Activated CD8-positive, alpha-beta memory T cell treated with anti-CD3 and anti-CD28 coated beads, Interleukin-2, amount 50 U/mL, for 24 hours (primary cell): ENCODE results near the gene BHMT2.

Experiments
- DNase-seq: peaks from one replicate; pipeline ENCODE4 v3.0.0-alpha.2; 2020; ENCODE audit errors: extremely low read depth

The BHMT2 gene

DNA sequence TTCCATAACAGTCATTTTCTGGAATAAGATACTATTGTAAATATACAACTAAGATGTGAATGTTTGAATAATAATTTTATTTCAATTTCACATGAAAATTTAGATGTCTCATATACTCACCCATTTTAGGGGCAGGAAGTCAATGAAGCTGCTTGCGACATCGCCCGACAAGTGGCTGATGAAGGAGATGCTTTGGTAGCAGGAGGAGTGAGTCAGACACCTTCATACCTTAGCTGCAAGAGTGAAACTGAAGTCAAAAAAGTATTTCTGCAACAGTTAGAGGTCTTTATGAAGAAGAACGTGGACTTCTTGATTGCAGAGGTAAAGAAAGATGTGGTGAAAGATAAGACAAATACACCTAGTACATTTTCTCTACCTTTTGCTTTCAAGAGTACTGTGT, 50.7 kb downstream of the BHMT2 start:
- DNase-seq = no peak

DNA sequence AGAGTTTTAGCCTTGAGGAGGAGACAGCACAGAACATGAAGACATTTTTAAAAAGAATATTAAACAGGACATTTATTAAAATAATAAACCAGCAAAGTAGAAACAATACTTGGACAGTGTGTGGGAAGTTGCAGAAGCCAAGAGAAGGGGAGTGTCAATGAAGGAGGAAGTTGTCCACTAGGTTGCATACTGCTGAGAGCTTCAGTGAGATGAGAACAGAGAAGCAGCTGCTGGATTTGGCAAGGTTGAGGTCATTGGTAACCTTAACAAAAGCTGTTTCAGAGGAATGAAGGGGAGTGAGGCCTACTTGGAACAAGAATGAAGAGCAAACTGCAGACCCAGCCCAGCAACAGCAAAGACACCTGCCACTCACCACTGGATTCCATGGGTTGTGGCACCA, 53.4 kb downstream of the BHMT2 start:
- no peak for DNase-seq

DNA sequence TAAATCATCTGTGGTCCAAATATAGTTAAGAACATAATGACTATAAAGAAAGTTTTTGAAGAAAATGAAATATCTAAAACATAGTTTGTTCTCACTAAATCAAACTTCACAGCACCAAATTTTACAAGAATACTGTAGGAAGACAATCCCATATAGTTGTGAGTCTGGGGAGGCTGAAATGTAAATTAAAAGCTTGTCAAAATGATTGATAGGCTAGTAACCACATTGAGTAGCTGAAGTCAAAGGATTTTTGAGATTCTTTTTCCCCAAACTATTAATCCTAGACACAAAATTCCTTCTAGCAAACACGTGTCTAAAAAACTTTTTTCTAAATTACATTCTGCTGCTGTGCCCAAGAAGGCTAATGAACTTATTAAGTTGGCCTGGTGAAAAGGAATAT, 55.0 kb downstream of the BHMT2 start:
- DNase-seq = no peak

DNA sequence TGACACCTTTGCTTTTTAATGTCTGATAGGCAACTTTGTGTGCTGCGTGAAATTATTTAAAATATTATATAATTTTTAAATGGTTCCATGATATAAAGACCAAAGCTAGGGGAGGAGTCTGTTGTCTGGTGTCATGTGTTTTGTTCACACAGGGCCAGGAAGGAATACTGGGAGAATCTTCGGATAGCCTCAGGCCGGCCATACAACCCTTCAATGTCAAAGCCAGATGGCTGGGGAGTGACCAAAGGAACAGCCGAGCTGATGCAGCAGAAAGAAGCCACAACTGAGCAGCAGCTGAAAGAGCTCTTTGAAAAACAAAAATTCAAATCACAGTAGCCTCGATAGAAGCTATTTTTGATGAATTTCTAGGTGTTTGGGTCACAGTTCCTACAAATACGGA, 61.2 kb downstream of the BHMT2 start:
- DNase-seq = no peak

DNA sequence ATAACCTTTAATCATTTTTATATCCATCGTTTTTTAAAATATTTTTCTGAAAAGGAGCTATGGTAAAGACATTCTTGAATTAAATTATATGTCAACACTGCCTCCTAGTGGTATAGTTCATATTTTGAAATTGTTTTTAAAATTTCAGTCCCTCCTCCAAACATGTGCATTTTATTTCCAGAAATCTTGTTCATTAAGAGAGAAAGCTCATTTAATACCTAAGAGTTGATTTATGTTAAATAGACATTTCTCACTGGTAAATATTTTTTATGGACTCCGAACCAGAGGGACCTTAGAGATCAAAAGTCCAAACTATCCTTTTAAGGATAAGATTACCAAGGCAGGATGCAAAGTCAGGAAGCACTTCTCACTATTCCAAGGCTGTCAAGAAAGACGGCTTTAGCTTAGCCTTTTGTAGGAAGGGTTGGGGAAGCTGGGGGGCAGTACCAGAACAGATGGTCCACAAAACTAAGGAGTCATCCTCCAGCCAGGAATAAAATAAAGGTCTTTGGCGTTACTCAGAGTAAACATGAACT, 63.6 kb downstream of the BHMT2 start:
- no peak for DNase-seq

DNA sequence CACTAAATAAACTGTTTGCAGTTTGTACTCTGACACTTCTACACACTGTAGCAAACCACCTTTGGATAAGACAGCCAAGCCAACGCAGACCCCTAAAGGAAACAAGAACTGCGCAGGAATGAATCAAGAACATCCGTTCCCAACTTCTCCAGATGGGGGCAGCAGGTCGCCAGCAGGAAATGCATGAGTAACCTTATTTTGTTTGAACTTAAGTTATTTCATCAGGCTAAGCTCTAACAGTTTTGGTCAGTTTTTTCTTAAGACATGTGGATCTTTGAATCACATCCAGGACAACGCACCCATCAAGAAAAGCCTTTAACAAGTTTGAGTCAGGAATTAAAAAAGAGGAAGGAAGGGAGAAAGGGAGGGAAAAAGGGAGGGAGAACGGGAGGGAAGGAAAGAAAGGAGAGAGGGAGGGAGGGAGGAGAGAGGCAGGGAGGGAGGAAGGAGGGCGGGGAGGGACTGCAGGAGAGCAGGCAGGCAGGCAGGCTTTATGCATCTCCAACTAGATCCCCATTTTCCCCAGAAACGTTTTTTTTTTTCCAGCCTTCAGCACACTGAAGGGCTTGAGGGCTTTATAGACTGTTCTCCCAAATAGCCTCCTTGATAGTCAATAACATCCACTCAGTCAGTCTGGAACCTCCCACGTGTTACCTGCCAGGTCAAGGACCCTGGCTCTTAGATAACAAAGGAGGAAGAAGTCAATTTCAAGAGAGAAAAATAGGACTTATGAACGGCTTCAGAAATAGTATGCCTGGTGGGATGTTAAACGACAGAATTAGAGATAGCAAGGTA, 64.3 kb downstream of the BHMT2 start:
- DNase-seq = peak; percentile 28

DNA sequence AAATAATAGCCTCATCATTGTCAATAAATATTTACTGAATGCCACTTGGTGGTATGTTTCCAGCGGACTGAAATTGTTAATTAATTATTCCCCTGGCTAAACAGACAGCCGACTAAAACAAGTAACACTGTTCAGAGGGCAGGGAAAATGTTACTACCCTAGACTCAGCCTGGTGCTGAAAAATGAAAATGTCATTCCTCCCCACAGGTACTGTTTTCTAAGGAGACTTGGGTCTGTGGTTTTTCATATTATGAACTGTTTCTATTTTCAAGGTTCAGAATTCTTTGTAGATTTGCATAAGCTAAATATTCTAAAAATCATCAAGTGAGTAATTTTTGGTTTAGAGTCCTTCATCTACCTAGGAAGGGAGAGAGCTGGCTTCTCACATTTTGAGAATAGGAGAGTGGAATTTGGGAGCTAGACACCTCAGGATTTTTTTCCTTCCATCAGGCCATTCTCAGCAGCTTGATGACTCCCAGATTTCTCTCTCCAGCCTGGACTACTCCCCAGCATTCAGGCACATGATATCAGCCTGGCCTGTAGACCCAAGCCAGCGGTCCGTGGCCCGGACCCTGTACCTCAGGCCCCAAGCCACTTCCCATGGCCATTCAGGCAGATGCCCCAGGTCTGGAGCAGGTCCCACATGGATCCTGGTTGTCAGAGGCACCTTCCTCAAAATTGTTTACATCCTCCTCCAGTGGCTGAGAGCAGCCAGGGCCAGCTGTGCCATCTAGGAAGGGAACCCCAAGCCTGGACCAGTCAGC, 66.4 kb downstream of the BHMT2 start:
- DNase-seq = no peak

DNA sequence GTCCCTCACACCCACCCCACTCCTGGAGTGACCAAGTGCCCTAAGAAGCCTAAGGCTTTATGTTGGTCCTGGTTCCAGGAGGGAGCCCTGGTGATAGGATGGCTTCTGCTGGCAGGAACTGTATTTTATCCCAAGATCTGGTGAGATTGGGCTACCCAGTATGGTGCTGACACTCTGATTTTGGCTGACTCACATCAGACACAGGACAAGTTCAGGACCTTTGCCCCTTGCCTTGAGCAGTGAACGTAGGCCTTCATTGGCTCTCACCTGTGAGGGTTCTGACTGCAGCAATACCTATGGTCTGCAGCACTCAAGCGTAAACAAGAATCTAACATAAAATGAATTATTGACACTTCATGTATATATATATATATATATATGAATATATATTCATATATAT, 67.1 kb downstream of the BHMT2 start:
- DNase-seq = no peak
